Glutamatergic neuron (in vitro differentiated cells): ENCODE data around the gene PAN3. TPM values are rescaled to one million over a fixed set of nuclear protein-coding genes. Genes with fewer than 3 reads are reported as not detected.

Experiments
- DNase-seq: peaks from one replicate; pipeline ENCODE4 v3.0.0; 2022
- H3K27ac Mint-ChIP-seq: one replicate; pipeline ENCODE4 v1.8.0; 2020; ENCODE audit warnings: mild to moderate bottlenecking, mixed read lengths, inconsistent platforms; ENCODE audit not compliant: unreplicated experiment
- H3K27me3 Mint-ChIP-seq: one replicate; pipeline ENCODE4 v1.8.0; 2020; ENCODE audit warnings: mild to moderate bottlenecking, moderate library complexity, mixed read lengths, inconsistent platforms; ENCODE audit not compliant: unreplicated experiment
- H3K36me3 Mint-ChIP-seq: one replicate; pipeline ENCODE4 v1.8.0; 2020; ENCODE audit warnings: mild to moderate bottlenecking, mixed read lengths, inconsistent platforms; ENCODE audit not compliant: unreplicated experiment
- H3K4me1 Mint-ChIP-seq: one replicate; pipeline ENCODE4 v1.8.0; 2020; ENCODE audit warnings: mild to moderate bottlenecking, low read depth, mixed read lengths, inconsistent platforms; ENCODE audit not compliant: unreplicated experiment
- H3K4me3 Mint-ChIP-seq: one replicate; pipeline ENCODE4 v1.8.0; 2020; ENCODE audit warnings: mild to moderate bottlenecking, mixed read lengths, inconsistent platforms; ENCODE audit not compliant: unreplicated experiment
- H3K9me3 Mint-ChIP-seq: one replicate; pipeline ENCODE4 v1.8.0; 2020; ENCODE audit warnings: mild to moderate bottlenecking, moderate library complexity, mixed read lengths, inconsistent platforms; ENCODE audit not compliant: unreplicated experiment
- total RNA-seq: library from RNA; stranded (reverse); fragmentation: NEBNext Ultra II Directional; extraction: Animal tissue kit (Norgen Biotek cat#: 25700); gene quantifications from one replicate; pipeline ENCODE4 v1.2.1, GENCODE V29; 2021; ENCODE audit not compliant: unreplicated experiment
- TF ChIP-seq, protein P1 (sequence below): fragments of 200-600 bp; sonication (generic); IDR thresholded peaks from one replicate; pipeline ENCODE4 v1.5.0; 2021; ENCODE audit not compliant: partially characterized antibody, unreplicated experiment

Gene PAN3
- total RNA-seq, 1 donor from 2014 or later, result 27.4 TPM

DNA sequence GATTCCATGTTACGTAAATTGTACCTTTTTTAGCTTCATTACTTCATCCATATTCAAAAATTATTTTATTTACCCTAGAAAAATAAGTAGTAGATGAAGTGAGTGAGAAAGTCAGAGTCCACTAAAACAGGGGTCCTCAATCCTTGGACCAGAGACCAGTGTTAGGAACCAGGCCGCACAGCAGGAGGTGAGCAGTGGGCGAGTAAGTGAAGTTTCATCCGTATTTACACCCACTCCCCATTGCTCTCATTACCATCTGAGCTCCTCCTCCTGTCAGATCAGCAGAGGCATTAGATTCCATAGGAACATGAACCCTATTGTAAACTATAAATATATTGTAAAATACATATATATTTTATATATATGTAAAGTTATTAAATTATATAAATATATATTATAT lies 119.0 kb downstream of the PAN3 start:
- Mint-ChIP-seq H3K9me3 (no peaks in the 10 kb centered on the region), H3K27me3 (no peaks in the 10 kb centered on the region), H3K36me3 (peaks cover 5% of the 10 kb centered on the region), H3K27ac (no peak overlapping the region), H3K4me3 (no peak overlapping the region), H3K4me1 (no peaks in the 10 kb centered on the region)
- DNase-seq, result no peak
- TF ChIP-seq, protein P1, sequence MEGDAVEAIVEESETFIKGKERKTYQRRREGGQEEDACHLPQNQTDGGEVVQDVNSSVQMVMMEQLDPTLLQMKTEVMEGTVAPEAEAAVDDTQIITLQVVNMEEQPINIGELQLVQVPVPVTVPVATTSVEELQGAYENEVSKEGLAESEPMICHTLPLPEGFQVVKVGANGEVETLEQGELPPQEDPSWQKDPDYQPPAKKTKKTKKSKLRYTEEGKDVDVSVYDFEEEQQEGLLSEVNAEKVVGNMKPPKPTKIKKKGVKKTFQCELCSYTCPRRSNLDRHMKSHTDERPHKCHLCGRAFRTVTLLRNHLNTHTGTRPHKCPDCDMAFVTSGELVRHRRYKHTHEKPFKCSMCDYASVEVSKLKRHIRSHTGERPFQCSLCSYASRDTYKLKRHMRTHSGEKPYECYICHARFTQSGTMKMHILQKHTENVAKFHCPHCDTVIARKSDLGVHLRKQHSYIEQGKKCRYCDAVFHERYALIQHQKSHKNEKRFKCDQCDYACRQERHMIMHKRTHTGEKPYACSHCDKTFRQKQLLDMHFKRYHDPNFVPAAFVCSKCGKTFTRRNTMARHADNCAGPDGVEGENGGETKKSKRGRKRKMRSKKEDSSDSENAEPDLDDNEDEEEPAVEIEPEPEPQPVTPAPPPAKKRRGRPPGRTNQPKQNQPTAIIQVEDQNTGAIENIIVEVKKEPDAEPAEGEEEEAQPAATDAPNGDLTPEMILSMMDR, result no peak

DNA sequence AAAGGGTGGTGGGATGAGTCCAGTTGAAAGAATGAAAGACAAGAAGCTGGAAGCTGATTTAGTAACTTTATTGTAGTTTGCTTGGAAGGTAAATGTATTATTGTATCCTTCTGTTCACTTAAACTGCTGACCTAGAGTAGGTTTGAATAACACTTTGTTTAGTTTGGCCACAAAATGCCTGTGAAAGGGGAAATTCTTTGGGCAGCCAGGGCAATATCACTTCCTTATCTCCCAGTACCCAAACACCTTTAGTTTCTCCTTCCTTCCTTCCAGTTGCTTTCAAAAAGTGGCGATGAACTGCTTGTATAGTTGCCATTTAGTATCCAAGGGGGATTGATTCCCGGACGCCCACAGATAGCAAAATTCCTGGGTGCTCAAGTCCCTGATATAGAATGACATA lies 120.1 kb downstream of the PAN3 start:
- no peak for DNase-seq
- Mint-ChIP-seq H3K27me3 (no peaks in the 10 kb centered on the region), H3K4me3 (no peak overlapping the region), H3K4me1 (no peaks in the 10 kb centered on the region), H3K36me3 (peaks cover 9% of the 10 kb centered on the region), H3K27ac (no peak overlapping the region), H3K9me3 (no peaks in the 10 kb centered on the region)
- TF ChIP-seq, protein P1, result no peak

DNA sequence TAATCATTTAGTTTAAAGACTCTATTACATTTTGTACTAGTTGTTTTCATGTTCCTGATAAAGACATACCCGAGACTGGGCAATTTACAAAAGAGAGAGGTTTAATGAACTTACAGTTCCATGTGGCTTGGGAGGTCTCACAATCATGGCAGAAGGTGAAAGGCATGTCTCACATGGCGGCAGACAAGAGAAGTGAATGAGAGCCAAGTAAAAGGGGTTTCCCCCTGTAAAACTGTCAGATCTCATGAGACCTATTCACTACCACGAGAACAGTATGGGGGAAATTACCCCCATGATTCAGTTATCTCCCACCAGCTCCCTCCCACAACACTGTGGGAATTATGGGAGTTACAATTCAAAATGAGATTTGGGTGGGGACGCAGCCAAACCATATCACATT lies 129.2 kb downstream of the PAN3 start:
- H3K36me3 Mint-ChIP-seq, result peaks cover 11% of the 10 kb centered on the region
- no peak overlapping the region for H3K27ac Mint-ChIP-seq
- H3K9me3 Mint-ChIP-seq, result no peaks in the 10 kb centered on the region
- DNase-seq, result no peak
- no peak overlapping the region for H3K4me3 Mint-ChIP-seq
- no peaks in the 10 kb centered on the region for H3K4me1 Mint-ChIP-seq
- H3K27me3 Mint-ChIP-seq, result no peaks in the 10 kb centered on the region
- TF ChIP-seq, protein P1, result no peak

DNA sequence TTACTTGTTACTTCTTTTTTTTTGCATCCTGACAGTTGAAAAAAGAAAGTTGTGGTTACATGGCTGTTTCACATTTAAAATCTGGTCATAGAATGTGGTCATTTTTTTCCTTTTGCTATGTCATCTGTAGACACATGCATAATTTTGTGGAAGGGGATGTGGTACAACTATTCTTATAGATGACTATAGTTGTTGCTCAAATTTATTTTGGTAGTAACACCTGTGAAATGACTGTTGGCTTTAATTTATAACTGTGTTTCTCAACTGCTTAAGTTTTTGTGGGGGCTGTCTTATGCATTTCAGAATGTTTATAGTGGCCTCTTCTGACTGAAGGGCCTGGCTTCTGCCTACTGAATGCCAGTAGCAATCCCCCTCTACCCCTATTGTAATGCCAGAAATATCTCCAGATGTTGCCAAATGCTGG lies 130.5 kb downstream of the PAN3 start:
- peaks cover 7% of the 10 kb centered on the region for H3K36me3 Mint-ChIP-seq
- H3K27me3 Mint-ChIP-seq, result no peaks in the 10 kb centered on the region

DNA sequence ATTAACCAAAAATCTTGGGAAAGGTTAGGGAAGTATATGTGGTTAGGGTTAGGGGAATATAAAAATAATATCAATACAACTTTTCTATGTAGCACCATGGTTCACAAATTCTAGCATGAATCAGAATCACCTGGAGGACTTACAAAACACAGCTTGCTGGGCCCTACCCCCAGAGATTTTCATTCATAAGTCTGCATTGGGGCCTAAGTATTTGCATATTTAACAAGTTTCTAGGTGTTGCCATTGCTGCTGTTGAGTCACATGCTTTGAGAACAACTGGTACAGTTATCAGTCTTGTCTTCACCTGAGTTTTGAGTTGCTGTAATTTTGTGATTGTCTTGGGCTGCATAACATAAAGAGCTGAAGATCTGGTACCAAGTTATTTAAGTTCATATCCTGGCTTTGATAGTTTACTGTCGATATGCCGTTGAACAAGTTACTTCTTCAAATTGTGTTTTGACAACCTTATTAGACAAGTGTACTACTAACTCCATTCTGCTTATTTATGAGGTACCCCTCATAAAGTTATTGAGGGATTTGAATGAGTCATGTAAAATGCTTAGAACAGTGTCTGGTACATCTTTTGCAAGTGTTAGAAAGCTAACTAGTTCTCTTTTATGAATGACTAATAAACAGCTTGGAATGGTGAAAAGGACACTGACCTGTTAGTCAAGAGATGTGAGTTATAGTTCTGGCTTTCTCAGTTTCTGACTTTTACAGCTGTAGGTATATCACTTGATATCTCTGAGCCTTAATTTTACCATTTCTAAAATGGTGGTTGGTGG lies 132.9 kb downstream of the PAN3 start:
- Mint-ChIP-seq H3K27me3 (no peaks in the 10 kb centered on the region), H3K4me1 (no peaks in the 10 kb centered on the region), H3K9me3 (no peaks in the 10 kb centered on the region), H3K27ac (no peak overlapping the region), H3K4me3 (no peak overlapping the region), H3K36me3 (peaks cover 7% of the 10 kb centered on the region)
- DNase-seq, result no peak
- TF ChIP-seq, protein P1, result no peak

More for the DNA sequence above, 130.5 kb downstream of the PAN3 start:
- TF ChIP-seq, protein P1, result no peak
- DNase-seq, result no peak
- no peak overlapping the region for H3K4me3 Mint-ChIP-seq
- H3K4me1 Mint-ChIP-seq, result no peaks in the 10 kb centered on the region
- H3K9me3 Mint-ChIP-seq, result no peaks in the 10 kb centered on the region
- no peak overlapping the region for H3K27ac Mint-ChIP-seq
